Testis (tissue), 3 donors: ENCODE data around the gene FBLN2. TPM values are rescaled to one million over a fixed set of nuclear protein-coding genes. Genes with fewer than 3 reads are reported as not detected.

ENCODE experiments used
- DNase-seq: peaks from one replicate; pipeline ENCODE4 v3.0.0-alpha.2; 2019
- H3K27ac ChIP-seq, 2 donors: fragments of 200-600 bp; sonication (generic); one replicate each; pipeline ENCODE4 v1.5.1; 2019
- H3K27me3 ChIP-seq: fragments of 200-600 bp; sonication (generic); one replicate; pipeline ENCODE4 v1.5.1; 2019
- H3K36me3 ChIP-seq: fragments of 200-600 bp; sonication (generic); one replicate; pipeline ENCODE4 v1.5.1; 2017; ENCODE audit warnings: low read depth; ENCODE audit errors: missing control alignments
- H3K4me1 ChIP-seq: fragments of 200-600 bp; sonication (generic); one replicate; pipeline ENCODE4 v1.5.1; 2019
- H3K4me3 ChIP-seq, 2 donors: fragments of 200-600 bp; sonication (generic); one replicate each; pipeline ENCODE4 v1.5.1; 2017 to 2019
- H3K9me3 ChIP-seq: fragments of 200-600 bp; sonication (generic); one replicate; pipeline ENCODE4 v1.5.1; 2017
- POLR2A ChIP-seq: fragments of 450-650 bp; IDR thresholded peaks from one replicate; pipeline ENCODE4 v1.6.1; 2017; ENCODE audit warnings: antibody characterized with exemption, mild to moderate bottlenecking, moderate library complexity
- WGBS, 2 donors: methylation state at CpG; one replicate each; pipeline ENCODE4 v1.1.5; 2018; 5-methylcytosine and 5-hydroxymethylcytosine counted together
- intact Hi-C: fragments of 100-400 bp; cut with DNase I; formaldehyde crosslinking; loops from one replicate; pipeline ENCODE4 v1.15.1; 2023; ENCODE audit warnings: low total_unique reads
- polyA plus RNA-seq: library from polyadenylated mRNA; stranded (reverse); fragments of 350-450 nt; fragmentation: Illumina TruSeq; extraction: RNeasy Lipid Tissue Mini Kit (QIAGEN cat#74804); gene quantifications from one replicate; pipeline ENCODE4 v1.2.3, GENCODE V29; 2014; ENCODE audit warnings: low read depth, low replicate concordance; ENCODE audit not compliant: insufficient read depth
- total RNA-seq, 2 donors: library from RNA; depleted of rRNA; stranded (reverse); fragments of >200 nt; gene quantifications; one replicate each; pipeline ENCODE4 v1.2.3, GENCODE V29; 2016
- TF ChIP-seq, protein P1 (sequence below), 3 experiments: fragments of 450-650 bp in 2 of 3; fragments of 200-600 bp in 1 of 3; sonication (generic) in 1 of 3; IDR thresholded peaks; one replicate each; pipeline ENCODE4 v1.5.1; 2016 to 2019; ENCODE audit warnings: antibody characterized with exemption in 3 of 3, mild to moderate bottlenecking in 2 of 3, moderate library complexity in 1 of 3

FBLN2 gene
- total and polyA plus RNA-seq, 3 donors from 2014 or later, result 172 to 334 (median 248) TPM

DNA sequence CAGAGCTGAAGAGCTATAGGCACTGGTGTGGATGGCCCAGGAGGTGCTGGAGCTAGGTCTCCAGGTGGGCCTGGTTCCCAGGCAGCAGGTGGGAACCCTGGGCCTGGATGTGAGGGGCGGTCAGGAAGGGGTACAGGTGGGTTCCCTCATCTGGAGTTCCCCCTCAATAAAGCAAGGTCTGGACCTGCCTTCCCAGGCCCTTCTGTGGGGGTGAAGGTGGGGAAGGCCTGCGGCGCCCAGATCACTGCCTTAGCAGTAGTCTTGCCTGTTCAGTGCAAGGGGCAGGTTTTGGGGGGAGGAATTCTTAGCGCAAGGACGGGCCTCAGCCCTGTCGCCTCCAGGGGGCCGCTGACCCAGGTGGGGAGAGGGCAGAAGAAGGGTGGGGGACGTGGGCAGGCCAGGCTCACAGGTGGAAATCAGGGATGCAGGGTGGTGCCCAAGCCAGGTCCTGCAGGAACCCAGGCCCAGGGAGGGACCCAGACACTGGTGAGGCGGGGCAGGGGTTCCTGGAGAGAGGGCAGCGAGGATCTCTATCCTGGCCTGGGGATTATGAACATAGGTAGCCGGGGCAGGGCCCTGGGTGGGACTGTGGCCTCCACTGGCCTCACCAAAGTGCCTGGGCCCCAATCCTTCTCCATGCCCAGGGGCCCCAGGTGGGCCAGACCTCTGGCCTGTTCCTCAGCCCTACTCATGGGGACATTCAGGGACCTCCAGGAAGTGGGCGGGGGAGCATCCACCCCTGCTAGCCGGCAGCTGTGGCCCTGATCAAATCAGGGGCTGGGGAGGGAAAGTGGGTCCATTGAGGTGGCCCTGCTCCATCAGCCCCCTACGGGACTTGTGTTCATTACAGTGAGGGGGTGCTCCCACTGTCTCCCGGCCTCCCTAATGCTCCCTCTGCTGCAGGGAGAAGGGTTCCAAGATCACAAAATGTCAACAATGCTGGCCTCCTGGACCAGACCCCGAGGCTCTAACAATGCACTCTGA, 43.5 kb upstream of the FBLN2 start:
- WGBS, 2 donors, result 93 to 97% methylated on average over 10 to 16 of the region's 16 CpGs
- Histone ChIP-seq H3K27ac (no peak overlapping the region), H3K9me3 (no peaks in the 10 kb centered on the region), H3K4me1 (peaks cover 8% of the 10 kb centered on the region), H3K27me3 (no peaks in the 10 kb centered on the region), H3K4me3 (no peak overlapping the region), H3K36me3 (no peaks in the 10 kb centered on the region)
- DNase-seq, result no peak
- no peak for TF ChIP-seq POLR2A
- TF ChIP-seq, protein P1, sequence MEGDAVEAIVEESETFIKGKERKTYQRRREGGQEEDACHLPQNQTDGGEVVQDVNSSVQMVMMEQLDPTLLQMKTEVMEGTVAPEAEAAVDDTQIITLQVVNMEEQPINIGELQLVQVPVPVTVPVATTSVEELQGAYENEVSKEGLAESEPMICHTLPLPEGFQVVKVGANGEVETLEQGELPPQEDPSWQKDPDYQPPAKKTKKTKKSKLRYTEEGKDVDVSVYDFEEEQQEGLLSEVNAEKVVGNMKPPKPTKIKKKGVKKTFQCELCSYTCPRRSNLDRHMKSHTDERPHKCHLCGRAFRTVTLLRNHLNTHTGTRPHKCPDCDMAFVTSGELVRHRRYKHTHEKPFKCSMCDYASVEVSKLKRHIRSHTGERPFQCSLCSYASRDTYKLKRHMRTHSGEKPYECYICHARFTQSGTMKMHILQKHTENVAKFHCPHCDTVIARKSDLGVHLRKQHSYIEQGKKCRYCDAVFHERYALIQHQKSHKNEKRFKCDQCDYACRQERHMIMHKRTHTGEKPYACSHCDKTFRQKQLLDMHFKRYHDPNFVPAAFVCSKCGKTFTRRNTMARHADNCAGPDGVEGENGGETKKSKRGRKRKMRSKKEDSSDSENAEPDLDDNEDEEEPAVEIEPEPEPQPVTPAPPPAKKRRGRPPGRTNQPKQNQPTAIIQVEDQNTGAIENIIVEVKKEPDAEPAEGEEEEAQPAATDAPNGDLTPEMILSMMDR (IDR thresholded peaks at IDR 0.05), result no peak
- intact Hi-C loops, result no loop called here

DNA sequence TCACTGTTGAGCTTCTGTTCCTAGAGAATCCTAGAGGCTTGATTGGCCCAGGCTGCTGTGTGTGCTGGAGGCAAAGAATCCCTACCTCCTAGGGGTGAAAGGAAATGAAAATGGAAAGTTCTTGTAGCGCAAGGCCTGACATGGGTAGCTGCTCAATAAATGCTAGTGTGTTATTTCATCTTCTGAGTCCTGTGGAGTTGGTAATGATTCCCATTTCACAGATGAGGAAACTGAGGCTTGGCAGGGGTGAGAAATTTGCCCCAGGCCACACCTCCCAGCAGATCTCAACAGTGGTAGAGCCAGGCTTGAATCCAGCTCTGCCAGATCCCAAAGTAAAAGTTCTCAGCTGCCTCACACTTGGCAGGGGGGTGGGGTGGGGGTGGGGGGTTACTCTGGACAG, 42.7 kb upstream of the FBLN2 start:
- DNase-seq, result no peak
- H3K36me3 ChIP-seq, result no peaks in the 10 kb centered on the region
- 92 to 100% methylated on average over 1 of the region's 1 CpG for WGBS, 2 donors
- H3K4me3 ChIP-seq, result no peak overlapping the region
- intact Hi-C loops, result no loop called here
- no peaks in the 10 kb centered on the region for H3K9me3 ChIP-seq
- TF ChIP-seq, protein P1 (IDR thresholded peaks at IDR 0.05), result no peak
- TF ChIP-seq POLR2A, result no peak
- H3K27me3 ChIP-seq, result no peaks in the 10 kb centered on the region
- H3K27ac ChIP-seq, result no peak overlapping the region
- H3K4me1 ChIP-seq, result peaks cover 8% of the 10 kb centered on the region

DNA sequence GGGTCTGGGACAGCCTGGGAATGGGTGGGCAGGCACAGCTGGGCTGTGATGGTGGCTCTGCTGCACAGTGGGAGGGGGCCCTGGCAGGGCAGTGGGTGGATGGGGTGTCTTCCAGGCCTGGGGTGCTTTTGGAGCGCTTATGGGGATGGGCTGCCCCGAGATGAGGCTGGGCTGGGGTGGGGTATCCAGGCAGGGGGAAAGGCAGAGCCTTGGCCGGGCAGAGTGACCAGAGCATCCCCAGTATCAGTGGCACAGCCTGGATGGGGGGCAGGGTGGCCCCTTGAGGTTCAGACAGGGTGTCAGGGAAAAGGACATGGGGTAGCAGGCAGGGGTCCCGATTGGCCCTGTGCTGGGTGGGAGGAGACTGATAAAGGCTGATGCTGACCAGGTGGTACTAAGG, 42.2 kb upstream of the FBLN2 start:
- 66 to 79% methylated on average over 4 of the region's 4 CpGs for WGBS, 2 donors
- Histone ChIP-seq H3K27ac (no peak overlapping the region), H3K36me3 (no peaks in the 10 kb centered on the region), H3K27me3 (no peaks in the 10 kb centered on the region), H3K9me3 (no peaks in the 10 kb centered on the region), H3K4me1 (peaks cover 8% of the 10 kb centered on the region), H3K4me3 (no peak overlapping the region)
- intact Hi-C loops, result no loop called here
- no peak for TF ChIP-seq POLR2A
- TF ChIP-seq, protein P1 (IDR thresholded peaks at IDR 0.05), result no peak
- no peak for DNase-seq

DNA sequence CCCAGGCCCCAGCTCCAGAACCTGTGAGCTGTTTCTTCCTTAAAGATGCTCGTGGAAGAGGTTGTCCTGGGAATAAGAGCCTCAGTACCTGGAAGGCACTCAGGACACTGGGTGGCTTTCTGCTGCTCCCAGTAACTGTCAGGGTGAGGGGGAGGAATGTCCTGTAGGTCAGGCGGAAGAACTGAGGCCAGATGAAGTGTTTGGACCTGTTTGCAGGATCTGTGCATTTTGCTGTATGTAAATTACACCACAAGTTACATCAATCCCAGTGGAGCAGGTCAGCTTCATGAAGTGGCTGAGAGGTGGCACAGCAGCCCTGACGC, 41.7 kb upstream of the FBLN2 start:
- H3K27ac ChIP-seq, result peak overlapping the region in 1 of 2 donors; percentile 16
- no peak for DNase-seq
- intact Hi-C loops, result no loop called here
- H3K27me3 ChIP-seq, result no peaks in the 10 kb centered on the region
- no peak overlapping the region for H3K4me3 ChIP-seq
- no peaks in the 10 kb centered on the region for H3K9me3 ChIP-seq
- H3K36me3 ChIP-seq, result no peaks in the 10 kb centered on the region
- H3K4me1 ChIP-seq, result peaks cover 8% of the 10 kb centered on the region
- WGBS, 2 donors, result 59 to 80% methylated on average over 2 to 3 of the region's 3 CpGs
- TF ChIP-seq, protein P1 (IDR thresholded peaks at IDR 0.05), result no peak
- no peak for TF ChIP-seq POLR2A
